Naive thymus-derived CD8-positive, alpha-beta T cell (primary cell): ENCODE data around the gene CCL16. TPM values are rescaled to one million over a fixed set of nuclear protein-coding genes. Genes with fewer than 3 reads are reported as not detected.
"Not testable (repeated sequence)": the region's sequence is repeated elsewhere in the genome, so short reads cannot be mapped to it uniquely, and the experiment has no call there.

Experiments used
- ATAC-seq, 2 donors: fragments of 150-1000 bp; cut with Tn5 transposase in 1 of 2; sonication (Bioruptor Pico), chemical (Tn5 transposase) in 1 of 2; 1 replicate in 1 of 2; 2 replicates in 1 of 2; pipeline ENCODE4 v1.10.0; 2021; ENCODE audit warnings: mild to moderate bottlenecking in 2 of 2, moderate library complexity in 2 of 2
- POLR2A ChIA-PET: fragments of 350-600 bp; sonication (Branson Sonifier 250); formaldehyde crosslinking; loops from one replicate; lab custom pipeline; 2021; ENCODE audit warnings: antibody characterized with exemption; lab: Charles Lee
- DNase-seq, 10 donors: peaks; one replicate each; pipeline versions ENCODE4 v3.0.0 to v3.0.0-alpha.2; 2020 to 2022
- H3K27ac Mint-ChIP-seq, 10 donors: one replicate each; pipeline ENCODE4 v1.8.0; 2020 to 2022; ENCODE audit warnings: mild to moderate bottlenecking in 10 of 10, mixed read lengths in 10 of 10, moderate library complexity in 4 of 10, inconsistent platforms in 1 of 10
- H3K27me3 Mint-ChIP-seq, 5 donors: one replicate each; pipeline ENCODE4 v1.8.0; 2021 to 2022; ENCODE audit warnings: mixed read lengths in 5 of 5
- H3K36me3 Mint-ChIP-seq, 3 donors: one replicate each; pipeline ENCODE4 v1.8.0; 2020 to 2022; ENCODE audit warnings: mixed read lengths in 3 of 3, mild to moderate bottlenecking in 2 of 3, inconsistent platforms in 1 of 3
- H3K4me1 Mint-ChIP-seq, 4 donors: one replicate each; pipeline ENCODE4 v1.8.0; 2021 to 2022; ENCODE audit warnings: mixed read lengths in 4 of 4
- H3K4me3 Mint-ChIP-seq, 10 donors: one replicate each; pipeline ENCODE4 v1.8.0; 2020 to 2022; ENCODE audit warnings: mild to moderate bottlenecking in 10 of 10, mixed read lengths in 10 of 10, moderate library complexity in 6 of 10, inconsistent platforms in 1 of 10
- H3K9me3 Mint-ChIP-seq, 9 donors: one replicate each; pipeline ENCODE4 v1.8.0; 2020 to 2022; ENCODE audit warnings: mixed read lengths in 9 of 9, mild to moderate bottlenecking in 3 of 9, inconsistent platforms in 1 of 9, moderate library complexity in 1 of 9
- polyA plus RNA-seq, 3 donors: library from polyadenylated mRNA; unstranded; fragments of 300-500 nt; fragmentation: Illumina TruSeq; gene quantifications; one replicate each; pipeline ENCODE4 v1.2.3, GENCODE V29; 2021
- total RNA-seq, 8 experiments: library from RNA in 2 of 8; stranded (reverse) in 2 of 8; gene quantifications; one replicate each; pipeline ENCODE4 v1.2.3 and lab custom pipeline; 2021 to 2026

Gene CCL16
- total RNA-seq = not detected
- polyA plus RNA-seq = not detected
- total RNA-seq (lab: John Stamatoyannopoulos, UW) = 0 to 0.08 (median 0) reads per million in 6 experiments

- ATAC-seq (no peak), DNase-seq (no peak)
- peak within 1 kb of the TSS in 2 of 10 donors; percentile 28 to 58 for H3K27ac Mint-ChIP-seq
- no peaks in the 10 kb centered on the region for H3K36me3 Mint-ChIP-seq
- POLR2A ChIA-PET = interaction anchor here (0.7 kb wide), 1 partner anchor 8 kb away, joined by 4 read pairs; no protein-coding TSS in a partner anchor
- no peak within 1 kb of the TSS for H3K4me3 Mint-ChIP-seq
- H3K4me1 Mint-ChIP-seq = peaks cover 0 to 9% (median 0%) of the 10 kb centered on the region in 4 donors
- H3K9me3 Mint-ChIP-seq = no peaks in the 10 kb centered on the region
- H3K27me3 Mint-ChIP-seq = peaks cover 0 to 31% (median 8%) of the 10 kb centered on the region in 5 donors
These were observed at the start of gene CCL16 for GRCh38 chr17:35981246-35981645. TSS of gene CCL16 (minus strand) at chr17:35981497. CDS start at chr17:35981420, 77 bp downstream.

DNA sequence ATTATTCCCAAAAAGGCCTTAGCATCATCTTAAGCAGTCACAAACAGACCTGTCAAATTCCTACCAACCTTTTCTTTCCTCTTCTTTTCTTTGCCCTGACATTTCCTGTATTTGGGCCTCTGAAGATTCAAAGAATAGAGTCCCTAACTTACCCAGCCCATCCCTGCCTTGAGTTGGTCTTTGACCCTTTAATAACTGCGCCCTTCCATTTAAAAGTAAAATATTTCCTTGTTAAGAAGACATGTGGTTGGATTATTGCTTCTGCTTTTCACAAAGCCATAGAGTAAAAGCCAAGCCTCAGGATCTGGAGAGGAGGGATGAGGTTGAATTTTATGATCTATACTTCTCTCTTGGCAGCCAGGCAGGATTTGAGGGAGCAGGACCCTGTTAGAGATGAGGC, 49.7 kb upstream of the CCL16 start:
- no peak overlapping the region for H3K4me3 Mint-ChIP-seq
- no peaks in the 10 kb centered on the region for H3K9me3 Mint-ChIP-seq
- H3K27me3 Mint-ChIP-seq = peaks cover 4 to 44% (median 14%) of the 10 kb centered on the region in 5 donors
- no peaks in the 10 kb centered on the region for H3K36me3 Mint-ChIP-seq
- ATAC-seq = no peak
- POLR2A ChIA-PET = no interaction called here
- no peak overlapping the region for H3K27ac Mint-ChIP-seq
- peaks cover 0 to 5% (median 1%) of the 10 kb centered on the region in 4 donors for H3K4me1 Mint-ChIP-seq
- no peak for DNase-seq

GRCh38 chr17:36027761-36028160, 46.5 kb upstream of the CCL16 start:
- peaks cover 0 to 9% (median 0%) of the 10 kb centered on the region in 9 donors for H3K9me3 Mint-ChIP-seq
- H3K4me3 Mint-ChIP-seq = no peak overlapping the region
- H3K4me1 Mint-ChIP-seq = peaks cover 0 to 2% (median 0%) of the 10 kb centered on the region in 4 donors
- POLR2A ChIA-PET = no interaction called here
- DNase-seq = no peak
- peaks cover 12 to 33% (median 22%) of the 10 kb centered on the region in 5 donors for H3K27me3 Mint-ChIP-seq
- no peaks in the 10 kb centered on the region for H3K36me3 Mint-ChIP-seq
- H3K27ac Mint-ChIP-seq = peak overlapping the region in 1 of 10 donors; percentile 41
- no peak for ATAC-seq

DNA sequence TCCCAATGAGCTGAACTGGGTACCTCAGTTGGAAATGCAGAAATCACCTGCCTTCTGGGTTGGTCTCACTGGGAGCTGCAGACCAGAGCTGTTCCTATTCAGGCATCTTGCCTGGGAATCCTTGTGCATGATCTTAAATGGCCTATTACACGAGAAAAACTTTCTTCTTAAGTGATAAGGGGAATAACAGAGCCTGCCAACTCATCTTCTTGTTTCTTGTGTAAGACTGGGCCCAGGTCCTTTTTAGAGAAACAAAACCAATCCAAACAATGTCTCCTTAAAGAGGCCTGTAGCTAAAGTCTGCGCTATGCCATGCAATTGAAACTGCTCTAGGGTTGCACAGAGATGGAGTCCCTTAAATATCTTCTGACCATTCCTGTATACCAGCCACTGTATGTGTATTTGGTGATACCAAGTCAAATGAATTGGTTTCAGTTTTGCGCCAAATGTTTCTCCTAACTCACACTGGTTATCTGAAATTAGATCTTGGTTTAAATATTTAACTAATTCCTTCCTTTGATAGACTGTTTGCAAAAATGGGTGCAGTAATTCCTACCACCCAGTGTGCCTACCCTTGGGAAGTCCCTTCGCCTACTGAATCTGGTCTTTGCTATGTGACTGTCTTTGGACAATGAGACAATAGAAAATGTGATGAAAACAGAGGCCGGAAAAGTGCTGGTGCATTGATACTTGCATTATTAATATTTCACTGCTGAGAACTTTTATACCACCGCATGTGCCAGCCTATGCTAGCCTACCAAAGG, 43.0 kb upstream of the CCL16 start:
- Mint-ChIP-seq H3K9me3 (peaks cover 0 to 9% (median 0%) of the 10 kb centered on the region in 9 donors), H3K36me3 (no peaks in the 10 kb centered on the region), H3K4me3 (no peak overlapping the region), H3K4me1 (peaks cover 0 to 2% (median 0%) of the 10 kb centered on the region in 4 donors), H3K27me3 (peaks cover 22 to 40% (median 38%) of the 10 kb centered on the region in 5 donors), H3K27ac (no peak overlapping the region)
- DNase-seq = no peak
- no peak for ATAC-seq
- POLR2A ChIA-PET = no interaction called here

- H3K36me3 Mint-ChIP-seq = no peaks in the 10 kb centered on the region
- no peak overlapping the region for H3K4me3 Mint-ChIP-seq
- H3K4me1 Mint-ChIP-seq = peaks cover 0 to 15% (median 0%) of the 10 kb centered on the region in 4 donors
- ATAC-seq (no peak), DNase-seq (no peak)
- peaks cover 0 to 9% (median 0%) of the 10 kb centered on the region in 9 donors for H3K9me3 Mint-ChIP-seq
- POLR2A ChIA-PET = no interaction called here
- peaks cover 20 to 44% (median 33%) of the 10 kb centered on the region in 5 donors for H3K27me3 Mint-ChIP-seq
- no peak overlapping the region for H3K27ac Mint-ChIP-seq
These were observed 38.1 kb upstream of the CCL16 start for GRCh38 chr17:36019423-36019822.

GRCh38 chr17:36017799-36018198, 36.5 kb upstream of the CCL16 start, which contains the start of gene CCL23:
TSS of gene CCL23 (minus strand) at chr17:36017972. CDS start at chr17:36017897, 75 bp downstream.
- Mint-ChIP-seq H3K27ac (no peak within 1 kb of the TSS), H3K9me3 (peaks cover 0 to 7% (median 0%) of the 10 kb centered on the region in 9 donors), H3K4me1 (peaks cover 0 to 15% (median 0%) of the 10 kb centered on the region in 4 donors), H3K36me3 (no peaks in the 10 kb centered on the region), H3K4me3 (no peak within 1 kb of the TSS), H3K27me3 (peaks cover 14 to 60% (median 26%) of the 10 kb centered on the region in 5 donors)
- DNase-seq (no peak), ATAC-seq (no peak)
- POLR2A ChIA-PET = no interaction called here

- peaks cover 0 to 16% (median 0%) of the 10 kb centered on the region in 4 donors for H3K4me1 Mint-ChIP-seq
- H3K4me3 Mint-ChIP-seq = no peak overlapping the region
- H3K9me3 Mint-ChIP-seq = peaks cover 0 to 5% (median 0%) of the 10 kb centered on the region in 9 donors
- POLR2A ChIA-PET = no interaction called here
- peaks cover 9 to 57% (median 20%) of the 10 kb centered on the region in 5 donors for H3K27me3 Mint-ChIP-seq
- ATAC-seq (no peak), DNase-seq (no peak)
- H3K36me3 Mint-ChIP-seq = no peaks in the 10 kb centered on the region
- no peak overlapping the region for H3K27ac Mint-ChIP-seq
These were observed 35.3 kb upstream of the CCL16 start for GRCh38 chr17:36016555-36016954.

GRCh38 chr17:36015895-36016294, 34.6 kb upstream of the CCL16 start:
- H3K4me3 Mint-ChIP-seq, POLR2A ChIA-PET, H3K27ac Mint-ChIP-seq, DNase-seq, H3K9me3 Mint-ChIP-seq, H3K36me3 Mint-ChIP-seq, ATAC-seq: not testable (repeated sequence)
- Mint-ChIP-seq H3K4me1 (peaks cover 0 to 22% (median 0%) of the 10 kb centered on the region in 4 donors), H3K27me3 (peaks cover 9 to 51% (median 18%) of the 10 kb centered on the region in 5 donors)

- Mint-ChIP-seq H3K27me3 (peaks cover 2 to 41% (median 12%) of the 10 kb centered on the region in 5 donors), H3K27ac (no peak overlapping the region), H3K9me3 (peaks cover 0 to 5% (median 0%) of the 10 kb centered on the region in 9 donors), H3K4me3 (no peak overlapping the region), H3K36me3 (no peaks in the 10 kb centered on the region), H3K4me1 (peaks cover 0 to 22% (median 0%) of the 10 kb centered on the region in 4 donors)
- DNase-seq = no peak
- ATAC-seq = no peak
- POLR2A ChIA-PET = no interaction called here
These were observed 33.6 kb upstream of the CCL16 start for GRCh38 chr17:36014946-36015345.

GRCh38 chr17:36011201-36011600, 29.9 kb upstream of the CCL16 start:
- no peak for ATAC-seq
- Mint-ChIP-seq H3K27ac (peak overlapping the region in 1 of 10 donors; percentile 4), H3K27me3 (peaks cover 0 to 25% (median 2%) of the 10 kb centered on the region in 5 donors), H3K4me1 (peaks cover 0 to 7% (median 0%) of the 10 kb centered on the region in 4 donors), H3K4me3 (no peak overlapping the region), H3K36me3 (peaks cover 0 to 4% (median 0%) of the 10 kb centered on the region in 3 donors), H3K9me3 (peaks cover 0 to 19% (median 2%) of the 10 kb centered on the region in 9 donors)
- POLR2A ChIA-PET = no interaction called here
- no peak for DNase-seq

DNA sequence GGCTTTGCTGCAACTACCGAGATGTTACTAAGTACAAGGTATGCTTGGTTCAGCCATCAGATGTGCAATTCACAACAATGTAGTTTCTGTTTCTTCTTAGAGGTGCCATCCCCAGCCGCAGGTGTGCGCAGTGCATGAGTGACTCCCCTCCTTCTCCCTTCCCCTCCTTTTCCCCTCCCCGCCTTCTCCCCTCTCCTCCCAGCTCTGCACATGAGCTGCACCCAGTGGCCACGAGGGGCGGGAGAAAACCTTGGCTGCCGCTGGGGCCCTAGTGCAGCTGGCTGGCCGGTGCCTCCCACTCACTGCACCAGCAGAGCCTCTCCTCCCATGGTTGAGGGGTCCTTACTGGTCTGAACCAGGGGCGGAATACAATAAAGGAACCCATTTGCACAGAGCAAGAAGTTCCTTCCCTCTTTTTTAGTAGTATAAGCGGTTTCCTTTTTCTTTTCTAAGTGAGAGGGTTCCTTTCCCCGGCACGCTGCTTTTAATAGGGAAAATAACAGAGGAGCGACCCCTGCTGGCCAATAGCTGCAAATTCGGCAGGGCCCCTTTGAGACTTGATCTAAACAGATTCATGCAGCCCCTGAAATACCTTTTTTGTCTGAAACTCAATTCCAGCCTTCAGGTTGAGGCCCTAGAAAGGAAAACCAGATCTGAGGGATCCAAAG, 27.8 kb upstream of the CCL16 start:
- POLR2A ChIA-PET = no interaction called here
- H3K36me3 Mint-ChIP-seq = peaks cover 0 to 4% (median 0%) of the 10 kb centered on the region in 3 donors
- H3K4me1 Mint-ChIP-seq = peaks cover 2 to 15% (median 8%) of the 10 kb centered on the region in 4 donors
- DNase-seq = no peak
- H3K4me3 Mint-ChIP-seq = no peak overlapping the region
- no peak overlapping the region for H3K27ac Mint-ChIP-seq
- ATAC-seq = no peak
- peaks cover 0 to 21% (median 2%) of the 10 kb centered on the region in 5 donors for H3K27me3 Mint-ChIP-seq
- H3K9me3 Mint-ChIP-seq = peaks cover 0 to 19% (median 2%) of the 10 kb centered on the region in 9 donors

GRCh38 chr17:36004594-36005108, 23.4 kb upstream of the CCL16 start:
- POLR2A ChIA-PET = no interaction called here
- Mint-ChIP-seq H3K9me3 (peaks cover 0 to 17% (median 2%) of the 10 kb centered on the region in 9 donors), H3K27me3 (peaks cover 0 to 4% (median 0%) of the 10 kb centered on the region in 5 donors), H3K4me3 (peak overlapping the region in 1 of 10 donors; percentile 2), H3K4me1 (peaks cover 2 to 8% (median 8%) of the 10 kb centered on the region in 4 donors), H3K27ac (peak overlapping the region in 2 of 10 donors; percentile 56 to 71), H3K36me3 (peaks cover 0 to 4% (median 0%) of the 10 kb centered on the region in 3 donors)
- ATAC-seq = no peak
- no peak for DNase-seq
